Non-pigmented ciliary epithelial cell (primary cell): Measurements from ENCODE around the gene RBCK1.

Experiments
- DNase-seq: peaks from one replicate; pipeline ENCODE4 v3.0.0-alpha.2; 2010; ENCODE audit warnings: low read depth

RBCK1 gene

GRCh38 chr20:399182-399707 lies 8.9 kb upstream of the RBCK1 start:
- DNase-seq: no peak

- no peak for DNase-seq
These were observed 8.0 kb upstream of the RBCK1 start for GRCh38 chr20:400128-400453.

- no peak for DNase-seq
These were observed 7.4 kb upstream of the RBCK1 start for GRCh38 chr20:400454-401275.

- DNase-seq: no peak
These were observed 6.2 kb upstream of the RBCK1 start for GRCh38 chr20:401682-402495.

- DNase-seq: no peak
These were observed 5.6 kb upstream of the RBCK1 start for GRCh38 chr20:402496-402885.

- DNase-seq: no peak
These were observed 5.1 kb upstream of the RBCK1 start for GRCh38 chr20:402898-403581.

GRCh38 chr20:403582-403957 lies 4.5 kb upstream of the RBCK1 start:
- DNase-seq: no peak

GRCh38 chr20:404088-404487 lies 4.0 kb upstream of the RBCK1 start:
- no peak for DNase-seq

- DNase-seq: no peak
These were observed 1.6 kb upstream of the RBCK1 start for GRCh38 chr20:406200-407132.

GRCh38 chr20:407133-407952 lies 756 bp upstream of the RBCK1 start:
- no peak for DNase-seq

- no peak for DNase-seq
These were observed 971 bp downstream of the RBCK1 start for GRCh38 chr20:408843-409696.

- DNase-seq: no peak
These were observed 1.8 kb downstream of the RBCK1 start for GRCh38 chr20:409697-410559.

- DNase-seq: no peak
These were observed 4.0 kb downstream of the RBCK1 start for GRCh38 chr20:412081-412480.

- no peak for DNase-seq
These were observed 6.1 kb downstream of the RBCK1 start for GRCh38 chr20:414161-414560.

GRCh38 chr20:415820-416322 lies 7.8 kb downstream of the RBCK1 start:
- DNase-seq: no peak

- DNase-seq: no peak
These were observed 9.1 kb downstream of the RBCK1 start for GRCh38 chr20:416950-417800.

GRCh38 chr20:417801-418342 lies 9.8 kb downstream of the RBCK1 start:
- no peak for DNase-seq
